GM21723 (cell line): ENCODE results near the gene SH3YL1.

Experiments used
- ATAC-seq: cut with Tn5 transposase; IDR thresholded peaks from one replicate; pipeline ENCODE4 v1.9.1; 2021; ENCODE audit warnings: mild to moderate bottlenecking, moderate library complexity; ENCODE audit not compliant: unreplicated experiment

SH3YL1 gene

DNA sequence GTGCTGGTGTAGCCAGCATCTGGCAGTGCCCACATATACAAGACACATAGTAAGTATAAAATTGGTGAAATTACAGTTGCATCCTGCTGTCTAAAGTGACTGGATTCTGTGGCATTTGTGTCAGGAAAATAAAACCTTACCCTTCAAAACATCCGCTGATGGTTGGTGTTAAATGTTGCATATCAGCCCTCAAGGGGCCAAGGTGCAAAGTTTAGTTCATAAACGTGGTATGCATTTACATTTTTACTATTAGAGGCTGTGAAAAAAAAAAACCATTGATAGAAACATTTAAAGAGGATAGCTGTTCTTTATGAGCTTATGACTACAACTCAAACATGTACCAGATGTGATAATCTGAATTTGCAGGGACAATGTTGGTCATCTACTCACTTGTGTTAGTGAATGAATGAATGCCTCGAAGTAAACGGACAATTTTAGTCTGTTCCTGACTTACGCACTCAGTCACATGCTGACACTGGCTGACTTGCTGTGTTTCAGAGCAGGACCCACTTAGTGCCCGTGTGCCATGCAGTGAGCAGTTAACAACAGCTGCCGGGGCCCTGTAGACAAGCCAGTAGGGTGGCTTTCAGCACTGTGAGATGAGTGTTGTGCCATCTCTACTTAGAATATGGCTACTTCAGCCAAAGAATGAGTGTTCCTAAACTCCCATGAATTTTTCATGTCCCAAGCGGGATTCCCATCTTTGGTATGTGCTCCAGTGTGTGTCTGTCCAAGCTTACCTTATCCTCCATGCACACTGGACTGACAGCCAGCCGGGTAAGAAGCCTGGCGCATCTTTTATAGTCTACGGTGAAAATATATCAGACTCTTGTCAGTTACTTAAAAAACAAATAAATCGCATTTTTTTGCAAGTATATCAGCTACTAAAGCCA is 18.8 kb upstream of the SH3YL1 start:
- no peak for ATAC-seq

DNA sequence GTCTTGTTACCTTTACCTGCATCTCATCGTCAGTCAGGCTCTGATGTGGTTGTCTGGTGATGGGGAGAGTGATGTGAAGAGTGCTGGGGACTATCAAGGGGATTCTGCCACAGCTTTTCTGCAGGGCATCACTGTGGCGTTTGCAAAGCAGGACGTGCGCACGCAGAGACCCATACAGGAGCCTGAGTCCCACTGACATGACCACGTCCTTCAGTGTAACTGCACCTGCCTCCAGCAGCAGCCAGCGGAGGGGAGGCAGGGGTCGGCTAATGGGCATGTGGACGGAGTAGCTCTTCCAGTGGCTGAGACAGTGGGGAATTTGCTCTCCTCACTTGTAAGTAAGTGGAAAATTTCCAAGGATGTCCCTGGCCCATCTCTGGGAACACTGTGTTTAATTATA is 17.5 kb upstream of the SH3YL1 start:
- ATAC-seq, result no peak

DNA sequence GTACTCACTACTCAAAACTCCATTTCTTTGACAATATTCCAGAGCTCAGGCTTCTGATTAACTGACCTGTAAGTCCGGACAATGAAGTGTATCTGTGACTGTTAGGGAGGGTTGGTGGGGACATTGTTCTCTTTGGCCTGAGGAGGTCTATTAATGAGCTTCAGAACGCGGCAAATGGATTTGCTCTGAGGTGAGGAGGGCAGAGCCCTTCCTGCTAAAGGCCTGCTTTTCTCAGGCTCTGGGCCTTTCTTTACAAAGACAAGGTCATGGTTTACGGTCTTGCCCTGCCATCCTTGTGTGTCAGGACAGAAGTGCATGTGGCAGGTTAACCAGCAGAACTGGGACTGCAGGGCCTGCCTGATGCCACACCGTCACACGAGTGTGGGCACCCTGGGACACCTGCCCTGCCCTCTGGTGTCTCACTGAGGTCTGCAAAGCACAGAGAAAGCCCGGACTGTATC is 16.8 kb upstream of the SH3YL1 start:
- no peak for ATAC-seq

DNA sequence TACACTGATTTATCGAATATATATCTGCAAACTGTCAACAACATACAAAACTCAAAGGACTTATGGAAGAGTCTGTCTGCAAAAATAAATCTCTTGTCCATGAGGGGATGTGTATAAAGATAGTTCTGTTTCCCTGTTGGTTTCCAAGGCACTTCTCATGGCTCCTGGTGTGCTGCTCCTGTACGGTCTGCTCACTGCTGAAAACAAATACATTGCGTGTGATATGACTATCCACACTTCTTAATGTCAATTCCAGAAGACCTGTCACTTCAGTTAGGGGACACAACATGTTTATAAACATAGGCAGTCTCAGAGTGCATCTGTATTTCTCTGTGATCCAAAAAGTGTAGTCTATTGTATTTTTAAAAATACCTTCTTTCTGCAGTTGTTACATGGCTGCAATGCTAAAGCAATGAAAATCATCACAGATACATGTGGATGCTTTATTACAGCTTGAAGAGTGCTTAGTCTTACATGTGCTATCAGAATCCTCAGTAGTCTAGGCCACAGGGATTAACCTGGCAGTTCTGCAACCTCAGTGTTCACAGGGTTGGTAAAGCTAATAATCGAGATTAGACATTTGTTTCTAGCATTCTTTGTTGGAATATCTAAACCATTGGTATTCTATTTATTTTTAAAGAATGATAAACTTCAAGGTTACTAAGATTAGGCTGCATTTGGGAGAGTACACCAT is 16.3 kb upstream of the SH3YL1 start:
- ATAC-seq, result no peak

DNA sequence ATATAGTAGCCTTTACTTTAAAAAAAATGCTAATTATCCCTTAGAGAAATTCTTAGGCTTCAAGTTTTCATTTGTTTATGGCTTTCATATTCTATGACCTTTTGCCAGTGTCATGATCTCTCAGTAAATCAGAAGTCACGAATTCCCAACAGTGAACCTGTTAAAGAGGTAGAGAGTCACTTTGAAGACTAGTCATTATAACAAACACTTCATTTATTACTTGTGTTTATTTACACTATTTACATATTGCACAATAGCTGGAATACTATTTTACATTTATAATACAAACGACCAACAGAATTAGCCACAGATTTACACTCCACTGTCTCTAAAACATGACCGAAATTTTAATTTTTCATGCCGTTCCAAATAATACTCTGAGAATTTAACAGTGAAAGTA is 15.5 kb upstream of the SH3YL1 start:
- no peak for ATAC-seq

DNA sequence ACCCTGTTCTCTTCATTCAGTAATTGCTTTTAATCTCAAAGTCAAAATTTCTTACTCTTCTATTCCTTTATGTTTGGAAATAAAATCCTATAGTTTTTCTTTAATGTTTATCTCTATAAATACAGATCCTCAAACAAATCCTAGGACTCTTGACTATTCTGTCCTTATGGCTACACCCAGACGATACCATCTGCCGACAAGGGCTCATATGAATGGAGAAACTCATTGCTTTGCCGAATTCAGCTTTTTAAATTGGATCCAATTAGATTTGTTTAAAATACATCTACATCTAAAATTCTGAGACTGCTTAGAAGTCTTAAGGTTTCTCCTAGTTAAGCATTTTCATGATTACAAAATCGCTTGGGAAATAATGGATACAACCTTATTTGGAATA is 15.1 kb upstream of the SH3YL1 start:
- no peak for ATAC-seq

DNA sequence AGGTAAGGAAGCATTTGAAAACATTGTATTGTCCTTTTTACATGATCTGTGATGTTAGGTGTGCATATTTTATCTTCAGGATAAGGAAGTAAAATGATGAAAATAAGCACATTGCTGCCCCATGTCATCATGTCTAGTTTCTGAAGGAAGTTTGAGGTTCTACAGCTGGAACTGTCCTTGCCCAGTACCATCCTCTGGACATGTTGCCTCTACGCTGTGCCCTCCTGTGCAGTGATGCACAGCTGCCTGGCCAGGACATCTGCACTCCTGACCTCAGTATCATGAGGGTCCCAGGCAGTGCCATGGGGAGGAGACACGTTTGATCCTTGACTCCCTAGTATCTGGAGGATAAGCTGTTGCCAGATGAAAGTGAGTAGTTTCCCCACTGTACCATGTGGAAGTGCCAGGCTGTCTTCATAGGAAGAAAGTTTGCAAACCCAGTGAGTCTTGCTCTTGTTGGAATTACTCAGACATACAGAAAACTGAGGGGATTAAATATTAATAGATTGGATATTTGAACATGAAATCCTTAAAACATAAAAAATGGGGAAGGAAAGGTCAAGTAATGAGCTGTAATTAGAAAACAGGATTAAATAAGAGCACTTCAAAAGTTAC is 14.6 kb upstream of the SH3YL1 start:
- ATAC-seq, result no peak

DNA sequence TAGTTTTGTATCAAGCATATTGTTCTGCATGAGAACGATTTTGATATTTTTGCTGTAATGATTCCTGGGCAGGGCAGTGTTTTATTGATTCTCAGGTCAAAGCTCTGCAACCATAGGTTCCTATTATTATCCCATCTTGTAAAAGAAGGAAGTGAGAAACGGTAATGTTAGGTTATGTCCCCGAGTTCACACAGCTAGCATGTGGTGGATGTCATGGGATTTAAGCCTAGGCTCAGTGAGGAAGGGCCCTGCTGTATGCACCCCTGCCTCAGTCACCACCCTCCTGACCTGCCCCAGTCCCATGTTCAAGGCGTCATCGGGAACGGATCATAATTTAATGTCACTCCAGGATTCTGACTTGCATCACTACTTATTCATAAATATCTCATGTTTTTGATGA is 11.6 kb upstream of the SH3YL1 start:
- ATAC-seq, result peak; percentile 98

DNA sequence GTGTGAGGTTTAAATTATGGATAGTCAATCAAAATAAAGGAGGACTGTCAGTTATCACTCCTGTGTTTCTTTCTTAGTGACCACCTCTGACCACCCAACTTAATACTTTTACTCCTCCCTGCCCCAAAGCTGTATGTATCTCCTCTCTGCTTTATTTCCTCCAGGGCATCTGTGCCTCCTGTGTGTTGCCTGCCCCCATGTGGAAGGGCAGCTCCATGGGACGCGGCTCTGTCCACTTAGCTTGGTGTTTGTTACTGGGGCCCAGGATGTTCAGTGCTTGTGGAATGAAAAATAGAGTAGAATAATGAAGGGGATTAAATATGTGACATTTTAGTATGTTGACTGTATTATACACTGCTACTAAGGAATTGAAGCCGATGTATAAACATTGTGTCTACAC is 10.7 kb upstream of the SH3YL1 start:
- no peak for ATAC-seq

DNA sequence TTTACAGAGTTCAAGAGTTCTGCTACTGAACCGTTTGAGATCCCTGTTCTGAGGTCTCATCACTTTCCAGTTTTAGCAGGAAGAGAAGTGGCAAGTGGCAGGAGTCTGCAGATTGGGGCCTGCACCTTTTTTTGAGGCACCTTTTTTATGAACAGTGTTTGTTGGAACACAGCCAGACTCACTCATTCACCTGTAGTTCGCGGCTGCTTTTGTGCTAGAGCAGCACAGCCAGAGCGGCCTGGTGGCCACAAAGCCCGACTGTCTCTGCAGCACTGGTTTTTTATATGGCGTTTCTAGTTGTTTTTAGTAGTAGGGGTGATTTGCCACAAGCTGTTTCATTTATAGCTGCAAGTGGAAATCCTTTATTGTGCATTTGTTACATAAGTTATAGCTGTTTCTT is 9.5 kb upstream of the SH3YL1 start:
- ATAC-seq, result no peak

DNA sequence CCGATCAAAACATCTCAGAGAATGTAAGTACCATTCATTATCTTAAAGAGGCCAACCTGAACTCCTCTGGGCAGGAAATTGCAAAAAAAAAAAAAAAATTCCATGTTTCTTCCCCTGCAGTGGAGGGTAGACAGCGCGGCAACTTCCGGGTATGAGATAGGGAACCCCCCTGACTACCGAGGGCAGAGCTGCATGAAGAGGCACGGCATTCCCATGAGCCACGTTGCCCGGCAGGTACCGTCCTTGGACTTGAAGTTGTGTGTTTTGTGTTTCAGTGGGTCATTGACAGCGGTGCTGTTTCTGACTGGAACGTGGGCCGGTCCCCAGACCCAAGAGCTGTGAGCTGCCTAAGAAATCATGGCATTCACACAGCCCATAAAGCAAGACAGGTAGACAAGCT is 8.1 kb upstream of the SH3YL1 start:
- no peak for ATAC-seq

DNA sequence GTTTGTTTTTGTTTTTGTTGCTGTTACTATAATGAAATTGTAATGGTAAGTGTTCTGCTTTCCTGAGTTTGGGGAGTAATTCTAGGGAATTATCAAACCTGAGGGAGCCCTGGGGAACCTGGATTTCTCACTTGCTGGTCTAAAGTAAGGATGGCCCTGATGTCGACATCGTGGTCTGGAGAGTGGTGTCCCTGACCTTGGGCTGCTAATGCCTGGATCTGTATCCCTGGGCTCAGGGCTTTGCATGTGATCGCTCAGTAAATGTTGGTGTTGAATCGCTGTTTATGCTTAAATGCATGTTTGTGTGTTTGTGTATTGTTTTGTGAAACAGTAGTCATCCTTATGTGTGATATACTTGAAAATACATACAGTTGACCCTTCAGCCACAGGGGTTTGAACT is 7.0 kb upstream of the SH3YL1 start:
- ATAC-seq, result no peak

DNA sequence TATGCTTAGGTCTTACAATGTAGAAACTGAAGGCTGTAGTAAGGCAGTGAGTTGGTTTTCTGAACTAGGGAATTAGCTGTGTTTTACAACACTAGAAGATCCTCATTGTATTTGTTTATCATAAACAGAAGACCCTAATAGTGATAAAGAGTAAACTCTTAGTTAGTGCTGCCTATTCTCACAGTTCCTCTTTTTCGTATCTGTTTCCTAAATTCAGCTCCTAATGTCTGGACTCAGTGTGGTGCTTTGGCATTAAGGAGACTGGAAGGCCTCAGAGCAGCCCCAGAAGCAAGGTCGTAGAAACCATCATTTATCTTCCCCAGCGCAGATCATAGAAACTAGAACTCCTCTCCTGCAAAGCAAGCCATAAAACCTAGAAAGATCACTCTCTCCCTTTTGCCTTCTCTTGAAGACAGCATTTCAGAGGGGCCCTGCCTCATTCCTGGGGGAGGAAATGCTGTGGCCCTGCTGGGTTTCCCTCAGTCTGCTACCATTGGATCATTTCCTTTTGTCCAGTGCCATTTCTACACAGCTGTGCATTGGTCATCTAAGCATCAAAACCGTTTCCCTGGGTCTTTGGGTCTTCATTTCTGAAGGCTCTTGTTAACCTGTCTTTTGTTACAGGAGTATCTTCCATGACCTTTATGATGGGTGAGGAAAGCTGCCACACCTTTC is 5.7 kb upstream of the SH3YL1 start:
- ATAC-seq, result no peak

DNA sequence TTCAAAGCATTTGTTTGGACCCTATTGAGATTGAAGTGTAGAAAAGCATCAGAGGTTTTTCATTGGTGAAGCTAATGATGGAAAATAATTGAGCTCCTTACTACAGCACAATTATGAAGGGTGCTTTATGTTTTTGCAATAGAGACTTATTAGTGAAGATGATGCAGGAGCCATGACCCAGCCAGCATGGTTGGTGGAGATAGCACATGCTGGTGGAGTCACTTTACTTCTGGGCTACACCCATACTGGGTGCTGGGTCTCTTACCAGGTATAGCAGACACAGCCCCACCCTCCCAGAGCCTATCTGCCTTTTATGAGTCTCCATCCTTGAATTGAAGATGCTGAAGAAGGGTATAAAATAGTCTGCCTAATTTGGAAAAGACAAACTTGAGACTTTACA is 4.5 kb upstream of the SH3YL1 start:
- ATAC-seq, result no peak

DNA sequence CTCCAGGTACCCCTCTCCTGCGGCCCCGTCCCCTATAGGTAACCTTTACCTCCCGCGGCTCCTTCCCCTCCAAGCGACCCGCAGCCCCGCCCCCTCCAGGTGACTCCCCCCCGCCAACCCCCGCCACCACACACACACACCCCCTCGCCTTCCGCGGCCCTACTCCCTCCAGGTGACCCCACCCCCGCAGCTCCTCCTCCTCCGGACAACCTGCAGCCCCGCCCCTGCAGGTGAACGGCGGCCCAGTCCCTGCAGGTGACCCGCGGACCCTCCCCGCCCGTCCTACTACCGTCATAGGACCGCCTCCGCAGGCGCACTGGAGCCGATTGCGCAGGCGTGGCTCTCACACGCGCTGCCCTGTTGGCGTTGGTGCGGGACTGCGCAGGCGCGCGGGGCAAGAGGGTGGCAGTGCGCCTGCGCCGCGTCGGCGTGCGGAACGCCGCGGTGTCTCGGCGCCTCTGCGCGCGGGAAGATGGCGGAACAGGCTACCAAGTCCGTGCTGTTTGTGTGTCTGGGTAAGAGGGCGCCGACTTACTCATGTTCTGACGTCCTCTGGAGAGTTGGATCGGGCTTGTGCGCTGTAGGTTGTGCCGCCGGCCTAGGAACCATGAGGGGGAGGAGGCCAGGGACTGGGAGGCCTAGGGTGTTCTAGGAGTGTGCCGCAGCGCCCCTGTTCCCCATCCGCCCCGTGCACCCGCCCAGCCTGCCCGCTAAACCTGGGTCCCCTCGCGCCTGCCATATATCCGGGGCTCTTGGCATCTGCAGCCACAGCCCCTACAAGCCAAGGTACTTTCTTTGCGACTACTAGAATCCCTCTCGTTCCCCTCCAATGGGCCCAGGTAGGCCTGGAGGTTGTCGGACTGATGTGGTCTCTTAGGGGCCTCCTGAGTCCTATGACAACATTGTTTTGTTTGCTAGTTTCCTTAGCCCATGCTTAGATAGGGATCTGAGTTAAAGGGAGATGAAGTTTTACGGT is 949 bp upstream of the SH3YL1 start, which contains the start of gene ACP1:
ACP1 (plus strand) TSS at position 455 of the 976 bp plus-strand sequence; CDS start at position 473, 18 bp downstream.
- peak; percentile 86 for ATAC-seq

DNA sequence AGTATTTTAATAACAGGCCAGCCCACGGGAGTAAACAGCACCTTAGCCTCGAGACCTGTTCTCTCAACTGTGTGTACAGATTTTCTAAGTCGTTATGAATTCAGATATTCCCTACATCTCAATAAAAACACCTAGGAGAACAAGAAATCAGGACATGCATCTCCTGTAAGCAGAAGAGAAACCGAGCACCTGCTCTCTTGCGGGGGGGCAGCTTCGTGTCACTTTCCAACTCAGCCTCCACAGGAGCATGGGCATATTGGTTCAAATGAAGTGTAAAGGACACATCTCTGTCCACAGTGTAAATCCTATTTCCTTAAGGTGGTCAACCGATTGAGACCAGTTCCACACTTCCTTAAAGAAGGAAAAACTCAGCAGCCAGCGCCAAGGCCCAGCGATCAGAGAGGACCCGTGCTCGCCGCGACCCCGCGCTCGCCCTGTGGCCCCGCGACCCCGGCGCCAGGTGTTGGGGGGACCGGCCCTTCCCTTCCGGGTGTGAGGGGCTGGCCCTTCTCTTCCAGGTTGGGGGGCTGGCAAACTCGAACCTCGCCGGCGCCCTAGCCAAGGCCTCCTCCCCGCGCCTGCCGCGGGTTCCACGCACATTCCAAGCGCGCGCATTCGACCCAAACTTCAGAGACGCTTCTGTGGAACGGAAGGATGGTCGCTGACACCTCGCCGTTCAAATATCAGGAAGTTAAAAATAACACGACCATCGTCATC is 652 bp downstream of the SH3YL1 start:
- no peak for ATAC-seq

DNA sequence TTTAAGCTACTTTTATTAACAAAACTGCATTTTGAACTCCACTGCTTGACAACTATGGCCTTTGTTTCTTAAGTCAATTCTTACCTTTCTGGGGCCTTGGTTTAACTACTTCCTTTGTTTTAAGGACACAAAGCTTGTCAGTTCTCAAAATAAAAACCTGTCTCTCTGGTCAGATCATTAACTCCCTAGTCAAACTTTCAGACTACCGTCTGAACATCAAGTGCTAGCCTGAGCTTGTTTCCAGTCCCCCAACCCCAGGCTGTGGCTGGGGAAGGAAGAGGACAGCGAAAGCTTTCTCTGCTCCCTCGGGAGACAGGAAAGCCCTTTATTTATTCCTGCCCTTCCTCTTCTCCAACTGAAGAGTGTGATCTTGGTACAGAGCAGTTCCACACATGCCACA is 1.7 kb downstream of the SH3YL1 start:
- no peak for ATAC-seq

DNA sequence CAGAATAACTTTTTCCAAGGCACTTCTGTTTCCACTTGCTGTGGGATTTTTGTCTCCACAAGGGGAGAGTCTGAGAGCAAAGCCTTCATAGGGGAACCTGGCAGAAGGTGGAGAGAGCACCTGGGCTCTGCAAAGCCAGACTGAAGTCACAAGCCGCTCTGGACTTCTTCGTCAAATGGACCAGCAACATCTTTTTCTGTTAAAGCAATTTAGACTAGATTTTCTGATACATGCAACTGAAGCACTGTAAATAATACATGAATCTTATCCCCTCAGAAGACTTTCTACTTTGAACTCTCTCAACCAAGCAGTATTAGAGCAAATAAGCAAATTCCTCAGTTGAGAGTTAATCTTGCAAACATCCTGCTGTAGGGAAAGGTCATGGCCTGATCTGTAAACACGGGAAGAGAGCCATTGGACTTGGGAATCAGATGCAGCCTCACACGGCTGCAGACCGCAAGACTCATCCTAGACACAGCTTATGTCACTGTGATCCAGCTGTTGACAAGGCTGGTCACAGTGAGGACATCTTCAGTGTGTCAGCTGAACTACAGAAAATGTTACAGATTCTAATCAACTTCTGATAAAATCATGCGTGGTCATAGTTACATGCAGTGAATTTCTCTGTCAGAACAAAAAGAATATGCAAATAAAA is 3.2 kb downstream of the SH3YL1 start:
- ATAC-seq, result no peak

DNA sequence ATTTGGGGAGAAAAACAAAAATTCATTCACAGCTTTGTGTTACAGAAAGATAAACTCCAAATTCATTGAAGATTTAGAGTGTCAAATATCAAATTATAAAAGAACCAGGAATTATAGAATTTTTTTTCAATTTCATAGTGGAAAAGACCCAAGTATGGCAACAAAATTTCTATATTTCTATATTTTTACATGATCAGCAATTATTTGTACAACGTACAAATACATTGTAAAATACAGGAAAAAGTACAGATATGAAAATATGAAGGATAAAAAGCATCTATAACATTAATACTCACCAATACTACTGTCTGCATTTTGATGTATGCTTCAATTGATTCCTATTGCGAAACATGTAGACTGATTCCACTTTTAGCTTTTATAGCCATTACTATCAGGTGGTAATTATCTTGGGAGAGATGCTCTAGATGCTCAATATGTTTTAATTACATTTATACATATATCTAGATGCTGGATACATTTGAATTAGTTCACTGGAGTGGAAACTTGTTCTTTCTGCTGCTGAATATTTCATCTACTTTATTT is 4.0 kb downstream of the SH3YL1 start:
- ATAC-seq, result no peak
